Measurements from ENCODE around the gene TBL3.

The TBL3 gene

GRCh38 chr16:1965396-1966001 lies 6.4 kb upstream of the TBL3 start:
- no peak for DNase-seq

- no peak for DNase-seq
These were observed 5.4 kb upstream of the TBL3 start, which contains the start of gene RNF151 for GRCh38 chr16:1966460-1966859. Gene RNF151 (plus strand): TSS chr16:1966856. CDS start chr16:1966882, 26 bp downstream.

GRCh38 chr16:1968146-1968953 lies 3.5 kb upstream of the TBL3 start:
- DNase-seq = no peak

GRCh38 chr16:1972490-1972877 lies 631 bp downstream of the TBL3 start:
- DNase-seq = no peak

GRCh38 chr16:1973461-1974156 lies 1.8 kb downstream of the TBL3 start:
- DNase-seq = no peak

GRCh38 chr16:1974157-1975070 lies 2.6 kb downstream of the TBL3 start:
- DNase-seq = no peak

- no peak for DNase-seq
These were observed 3.8 kb downstream of the TBL3 start for GRCh38 chr16:1975432-1976215.

- no peak for DNase-seq
These were observed 4.3 kb downstream of the TBL3 start for GRCh38 chr16:1976216-1976520.

GRCh38 chr16:1976951-1977874 lies 5.4 kb downstream of the TBL3 start:
- no peak for DNase-seq

- no peak for DNase-seq
These were observed 6.0 kb downstream of the TBL3 start for GRCh38 chr16:1977875-1978268.

GRCh38 chr16:1978476-1979120 lies 6.7 kb downstream of the TBL3 start:
- DNase-seq = no peak

- DNase-seq = no peak
These were observed 7.6 kb downstream of the TBL3 start for GRCh38 chr16:1979271-1980029.

GRCh38 chr16:1980030-1980769 lies 8.3 kb downstream of the TBL3 start:
- DNase-seq = no peak

- no peak for DNase-seq
These were observed 8.9 kb downstream of the TBL3 start for GRCh38 chr16:1980770-1981087.

GRCh38 chr16:1981398-1981836 lies 9.6 kb downstream of the TBL3 start, which contains the start of gene NOXO1:
Gene NOXO1 (minus strand): TSS chr16:1981469. CDS start chr16:1981179, 290 bp downstream.
- DNase-seq = no peak

- DNase-seq = peak; percentile 54
These were observed 10.2 kb downstream of the TBL3 start for GRCh38 chr16:1982013-1982433.

GRCh38 chr16:1982991-1983543 lies 11.2 kb downstream of the TBL3 start:
- no peak for DNase-seq

GRCh38 chr16:1983544-1984346 lies 11.9 kb downstream of the TBL3 start, which contains the start of gene GFER:
Gene GFER (plus strand): TSS chr16:1984193. CDS start chr16:1984219, 26 bp downstream.
- DNase-seq = peak; percentile 85

Data from NCI-H1092 treated with DMSO at 0.1 percent for 48 hours (cell line).